Activated gamma-delta T cell (primary cell): ENCODE data around the gene FBXO36.

Experiments
- DNase-seq: peaks from one replicate; lab custom pipeline; 2025; lab: John Stamatoyannopoulos, UW

The FBXO36 gene

GRCh38 chr2:229970406-229970805, 48.1 kb downstream of the FBXO36 start:
- no peak for DNase-seq

GRCh38 chr2:229971298-229971790, 49.0 kb downstream of the FBXO36 start:
- no peak for DNase-seq

GRCh38 chr2:229974266-229974665, 52.0 kb downstream of the FBXO36 start:
- DNase-seq: no peak

GRCh38 chr2:229980431-229981184, 58.3 kb downstream of the FBXO36 start:
- DNase-seq: no peak

GRCh38 chr2:229993236-229993635, 70.9 kb downstream of the FBXO36 start:
- DNase-seq: no peak

- no peak for DNase-seq
Measured at GRCh38 chr2:229996320-229996719, 74.0 kb downstream of the FBXO36 start.

- DNase-seq: no peak
Measured at GRCh38 chr2:229997565-229997964, 75.3 kb downstream of the FBXO36 start.

- no peak for DNase-seq
Measured at GRCh38 chr2:230000118-230000841, 78.0 kb downstream of the FBXO36 start.

- DNase-seq: no peak
Measured at GRCh38 chr2:230007931-230008707, 85.8 kb downstream of the FBXO36 start.

- DNase-seq: no peak
Measured at GRCh38 chr2:230008708-230009066, 86.4 kb downstream of the FBXO36 start.

GRCh38 chr2:230010501-230010900, 88.2 kb downstream of the FBXO36 start:
- no peak for DNase-seq

GRCh38 chr2:230011617-230012016, 89.3 kb downstream of the FBXO36 start:
- DNase-seq: no peak

GRCh38 chr2:230012267-230012884, 90.1 kb downstream of the FBXO36 start:
- no peak for DNase-seq

GRCh38 chr2:230016844-230017243, 94.5 kb downstream of the FBXO36 start:
- DNase-seq: no peak

- no peak for DNase-seq
Measured at GRCh38 chr2:230018153-230018552, 95.8 kb downstream of the FBXO36 start.

GRCh38 chr2:230019742-230020141, 97.4 kb downstream of the FBXO36 start:
- no peak for DNase-seq

GRCh38 chr2:230023313-230023712, 101.0 kb downstream of the FBXO36 start:
- DNase-seq: no peak

- DNase-seq: no peak
Measured at GRCh38 chr2:230042195-230042594, 119.9 kb downstream of the FBXO36 start.

GRCh38 chr2:230043025-230043424, 120.7 kb downstream of the FBXO36 start:
- DNase-seq: no peak

GRCh38 chr2:230043461-230043860, 121.2 kb downstream of the FBXO36 start:
- no peak for DNase-seq

- no peak for DNase-seq
Measured at GRCh38 chr2:230046491-230046890, 124.2 kb downstream of the FBXO36 start.
